DND-41 (cell line): ENCODE measurements around the gene THBD.

Experiments used
- CTCF ChIP-seq: IDR thresholded peaks from 2 replicates; pipeline ENCODE4 v1.5.1; 2012; ENCODE audit warnings: borderline replicate concordance, low read length, moderate library complexity, mild to moderate bottlenecking; ENCODE audit not compliant: poor library complexity, severe bottlenecking; ENCODE audit errors: extremely low read depth
- EZH2 ChIP-seq: IDR thresholded peaks from 3 replicates; pipeline ENCODE4 v1.6.1; 2012; ENCODE audit warnings: borderline replicate concordance, low read depth, mild to moderate bottlenecking, moderate library complexity, low read length, inconsistent platforms; ENCODE audit not compliant: severe bottlenecking

GRCh38 chr20:23063168-23063567, 13.7 kb upstream of the THBD start:
- TF ChIP-seq CTCF = no peak
- TF ChIP-seq EZH2 = no peak
